K562 (cell line): ENCODE data around the gene KRTAP10-6.

Experiments used
- CEBPG ChIP-seq, 3 experiments: fragments of 200-800 bp in 1 of 3; sonication (Bioruptor generic) in 1 of 3; sonication (generic) in 1 of 3; formaldehyde crosslinking in 1 of 3; IDR thresholded peaks in 2 of 3; conservative IDR thresholded peaks in 1 of 3; 2 replicates each; pipeline versions ENCODE4 v1.6.1 to v1.8.0; 2016 to 2022; ENCODE audit warnings: missing compliant biosample characterization in 2 of 3, missing genetic modification characterization in 2 of 3, mild to moderate bottlenecking in 1 of 3, missing genetic modification reagents in 1 of 3
- CTCF ChIP-seq, 3 experiments: IDR thresholded peaks in 2 of 3; conservative IDR thresholded peaks in 1 of 3; 2 replicates each; pipeline ENCODE4 v1.5.1; 2011 to 2012; ENCODE audit warnings: low read length in 3 of 3, mild to moderate bottlenecking in 3 of 3, control low read depth in 2 of 3, improper control_type of control experiment in 1 of 3, inconsistent platforms in 1 of 3, low read depth in 1 of 3, mixed read lengths in 1 of 3, moderate library complexity in 1 of 3; ENCODE audit not compliant: insufficient read depth in 2 of 3
- ETS2 ChIP-seq: IDR thresholded peaks from 2 replicates; pipeline ENCODE4 v1.6.1; 2016; ENCODE audit warnings: borderline replicate concordance, missing genetic modification characterization, mild to moderate bottlenecking, moderate library complexity, missing compliant biosample characterization; ENCODE audit not compliant: poor library complexity, severe bottlenecking
- EZH2 ChIP-seq: IDR thresholded peaks from 2 replicates; pipeline ENCODE4 v1.6.1; 2012; ENCODE audit warnings: low read depth, mild to moderate bottlenecking, inconsistent platforms, low read length, borderline replicate concordance
- FOS ChIP-seq: IDR thresholded peaks from 3 replicates; pipeline ENCODE4 v1.6.1; 2011; ENCODE audit not compliant: insufficient read length; ENCODE audit errors: extremely low read depth
- MAX ChIP-seq: sonication (generic); formaldehyde crosslinking; IDR thresholded peaks from 2 replicates; pipeline ENCODE4 v1.9.0; 2022; ENCODE audit warnings: mild to moderate bottlenecking, missing genetic modification reagents
- MYC ChIP-seq, 2 experiments: fragments of 250-450 bp in 1 of 2; sonication (Bioruptor Pico) in 1 of 2; IDR thresholded peaks; 2 replicates each; pipeline versions ENCODE4 v1.5.1 to v1.6.1; 2012 to 2021; ENCODE audit warnings: low read depth in 2 of 2, borderline replicate concordance in 1 of 2, improper control_type of control experiment in 1 of 2, low read length in 1 of 2, mild to moderate bottlenecking in 1 of 2, moderate library complexity in 1 of 2
- PBX2 ChIP-seq, 2 experiments: IDR thresholded peaks in 1 of 2; conservative IDR thresholded peaks in 1 of 2; 2 replicates each; pipeline ENCODE4 v1.6.1; 2016; ENCODE audit warnings: low read depth in 2 of 2, mild to moderate bottlenecking in 1 of 2, missing compliant biosample characterization in 1 of 2, missing genetic modification characterization in 1 of 2, moderate library complexity in 1 of 2
- ZBTB7A ChIP-seq: IDR thresholded peaks from 2 replicates; pipeline ENCODE4 v1.6.1; 2011; ENCODE audit warnings: low read depth, mild to moderate bottlenecking, low read length, moderate library complexity, borderline replicate concordance; ENCODE audit not compliant: control insufficient read depth
- ZNF263 ChIP-seq: sonication (generic); formaldehyde crosslinking; IDR thresholded peaks from 2 replicates; pipeline ENCODE4 v1.8.0; 2022; ENCODE audit warnings: mild to moderate bottlenecking, missing genetic modification reagents, borderline replicate concordance
- TF ChIP-seq, protein P1 (sequence below), 3 experiments: fragments of 200-800 bp in 1 of 3; sonication (Bioruptor generic) in 1 of 3; sonication (generic) in 1 of 3; formaldehyde crosslinking in 1 of 3; IDR thresholded peaks; 2 replicates each; pipeline versions ENCODE4 v1.6.1 to v1.8.0; 2016 to 2022; ENCODE audit warnings: mild to moderate bottlenecking in 2 of 3, missing compliant biosample characterization in 2 of 3, missing genetic modification characterization in 2 of 3, missing genetic modification reagents in 1 of 3
- TF ChIP-seq, protein P2 (sequence below): fragments of 250-450 bp; sonication (Bioruptor Pico); IDR thresholded peaks from 2 replicates; pipeline ENCODE4 v1.5.1; 2021; ENCODE audit warnings: mild to moderate bottlenecking
- TF ChIP-seq, protein P3 (sequence below), 2 experiments: fragments of 450-650 bp; formaldehyde crosslinking in 1 of 2; IDR thresholded peaks; 2 replicates each; pipeline versions ENCODE4 v1.4.0 to v1.6.1; 2014 to 2020; ENCODE audit warnings: mild to moderate bottlenecking in 2 of 2, borderline replicate concordance in 1 of 2, low read depth in 1 of 2

DNA sequence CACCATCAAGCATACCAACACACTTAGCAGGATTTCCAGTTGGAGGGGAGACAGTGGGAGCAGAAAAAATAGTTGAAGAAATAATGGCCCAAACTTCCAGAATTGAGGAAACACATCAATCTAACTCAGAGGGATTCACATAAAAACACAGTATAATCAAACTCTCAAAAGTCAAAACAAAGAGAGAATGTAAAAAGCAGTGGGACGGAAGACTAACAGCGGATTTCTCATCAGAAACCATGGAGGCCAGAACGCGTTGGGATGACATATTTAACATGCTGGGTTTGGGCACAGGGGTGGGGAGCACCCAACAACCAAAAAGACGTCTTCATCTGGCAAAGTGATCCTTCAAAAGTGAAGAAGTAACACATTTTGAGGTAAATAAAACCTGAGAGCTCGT is 27.6 kb upstream of the KRTAP10-6 start:
- no peak for TF ChIP-seq ZBTB7A
- TF ChIP-seq, protein P1, sequence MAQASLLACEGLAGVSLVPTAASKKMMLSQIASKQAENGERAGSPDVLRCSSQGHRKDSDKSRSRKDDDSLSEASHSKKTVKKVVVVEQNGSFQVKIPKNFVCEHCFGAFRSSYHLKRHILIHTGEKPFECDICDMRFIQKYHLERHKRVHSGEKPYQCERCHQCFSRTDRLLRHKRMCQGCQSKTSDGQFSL (CRISPR knock-in tag; IDR thresholded peaks at IDR 0.05), result no peak
- TF ChIP-seq, protein P1 (tag; IDR thresholded peaks at IDR 0.05), result no peak
- TF ChIP-seq FOS, result no peak
- no peak for TF ChIP-seq CTCF (IDR thresholded peaks at IDR 0.05 in 2 of 3, conservative IDR thresholded peaks at IDR 0.05 in 1 of 3; ENCODE audit: insufficient read depth in 2 of 3, low read depth in 1 of 3, low read length in 3 of 3)
- TF ChIP-seq PBX2 (CRISPR knock-in tag; IDR thresholded peaks at IDR 0.05; ENCODE audit: low read depth), result no peak
- TF ChIP-seq PBX2 (tag; conservative IDR thresholded peaks at IDR 0.05; ENCODE audit: low read depth), result no peak
- TF ChIP-seq CEBPG (CRISPR knock-in tag; IDR thresholded peaks at IDR 0.05), result no peak
- TF ChIP-seq CEBPG (tag; conservative IDR thresholded peaks at IDR 0.05 in 1 of 2, IDR thresholded peaks at IDR 0.05 in 1 of 2), result no peak
- no peak for TF ChIP-seq EZH2
- no peak for TF ChIP-seq MYC (IDR thresholded peaks at IDR 0.05; ENCODE audit: low read depth, low read length)
- no peak for TF ChIP-seq MYC (CRISPR knock-in tag; IDR thresholded peaks at IDR 0.05; ENCODE audit: borderline replicate concordance, low read depth)
- TF ChIP-seq, protein P2, sequence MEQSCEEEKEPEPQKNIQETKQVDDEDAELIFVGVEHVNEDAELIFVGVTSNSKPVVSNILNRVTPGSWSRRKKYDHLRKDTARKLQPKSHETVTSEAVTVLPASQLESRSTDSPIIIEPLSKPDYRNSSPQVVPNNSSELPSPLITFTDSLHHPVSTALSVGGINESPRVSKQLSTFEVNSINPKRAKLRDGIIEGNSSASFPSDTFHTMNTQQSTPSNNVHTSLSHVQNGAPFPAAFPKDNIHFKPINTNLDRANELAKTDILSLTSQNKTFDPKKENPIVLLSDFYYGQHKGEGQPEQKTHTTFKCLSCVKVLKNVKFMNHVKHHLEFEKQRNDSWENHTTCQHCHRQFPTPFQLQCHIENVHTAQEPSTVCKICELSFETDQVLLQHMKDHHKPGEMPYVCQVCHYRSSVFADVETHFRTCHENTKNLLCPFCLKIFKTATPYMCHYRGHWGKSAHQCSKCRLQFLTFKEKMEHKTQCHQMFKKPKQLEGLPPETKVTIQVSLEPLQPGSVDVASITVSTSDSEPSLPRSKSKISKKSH, result no peak
- TF ChIP-seq, protein P3, sequence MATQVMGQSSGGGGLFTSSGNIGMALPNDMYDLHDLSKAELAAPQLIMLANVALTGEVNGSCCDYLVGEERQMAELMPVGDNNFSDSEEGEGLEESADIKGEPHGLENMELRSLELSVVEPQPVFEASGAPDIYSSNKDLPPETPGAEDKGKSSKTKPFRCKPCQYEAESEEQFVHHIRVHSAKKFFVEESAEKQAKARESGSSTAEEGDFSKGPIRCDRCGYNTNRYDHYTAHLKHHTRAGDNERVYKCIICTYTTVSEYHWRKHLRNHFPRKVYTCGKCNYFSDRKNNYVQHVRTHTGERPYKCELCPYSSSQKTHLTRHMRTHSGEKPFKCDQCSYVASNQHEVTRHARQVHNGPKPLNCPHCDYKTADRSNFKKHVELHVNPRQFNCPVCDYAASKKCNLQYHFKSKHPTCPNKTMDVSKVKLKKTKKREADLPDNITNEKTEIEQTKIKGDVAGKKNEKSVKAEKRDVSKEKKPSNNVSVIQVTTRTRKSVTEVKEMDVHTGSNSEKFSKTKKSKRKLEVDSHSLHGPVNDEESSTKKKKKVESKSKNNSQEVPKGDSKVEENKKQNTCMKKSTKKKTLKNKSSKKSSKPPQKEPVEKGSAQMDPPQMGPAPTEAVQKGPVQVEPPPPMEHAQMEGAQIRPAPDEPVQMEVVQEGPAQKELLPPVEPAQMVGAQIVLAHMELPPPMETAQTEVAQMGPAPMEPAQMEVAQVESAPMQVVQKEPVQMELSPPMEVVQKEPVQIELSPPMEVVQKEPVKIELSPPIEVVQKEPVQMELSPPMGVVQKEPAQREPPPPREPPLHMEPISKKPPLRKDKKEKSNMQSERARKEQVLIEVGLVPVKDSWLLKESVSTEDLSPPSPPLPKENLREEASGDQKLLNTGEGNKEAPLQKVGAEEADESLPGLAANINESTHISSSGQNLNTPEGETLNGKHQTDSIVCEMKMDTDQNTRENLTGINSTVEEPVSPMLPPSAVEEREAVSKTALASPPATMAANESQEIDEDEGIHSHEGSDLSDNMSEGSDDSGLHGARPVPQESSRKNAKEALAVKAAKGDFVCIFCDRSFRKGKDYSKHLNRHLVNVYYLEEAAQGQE (IDR thresholded peaks at IDR 0.05; ENCODE audit: borderline replicate concordance), result no peak
- TF ChIP-seq, protein P3 (CRISPR knock-in tag; IDR thresholded peaks at IDR 0.05; ENCODE audit: low read depth), result no peak
- TF ChIP-seq ETS2 (tag), result no peak
- no peak for TF ChIP-seq MAX
- TF ChIP-seq ZNF263, result no peak
